Measurements from ENCODE around the gene MYO7A.

MYO7A gene

GRCh38 chr11:77212314-77213007 is 84.4 kb downstream of the MYO7A start:
- no peak overlapping the region for H3K9ac ChIP-seq
- H3K27me3 ChIP-seq (ENCODE audit: control insufficient read depth, insufficient read depth, low read length), result no peaks in the 10 kb centered on the region
- H3K79me2 ChIP-seq, result no peaks in the 10 kb centered on the region
- H3K27ac ChIP-seq, result no peak overlapping the region
- H3K4me3 ChIP-seq (ENCODE audit: low read depth, low read length), result no peak overlapping the region
- no peak overlapping the region for H3K4me2 ChIP-seq (ENCODE audit: low read length)
- H3K36me3 ChIP-seq (ENCODE audit: control insufficient read depth, insufficient read depth, low read length), result no peaks in the 10 kb centered on the region
- H3K9me3 ChIP-seq (ENCODE audit: control insufficient read depth, low read length), result no peaks in the 10 kb centered on the region
- TF ChIP-seq CTCF (IDR thresholded peaks at IDR 0.05), result no peak
- H2AFZ ChIP-seq, result no peak overlapping the region
- H3K4me1 ChIP-seq, result no peaks in the 10 kb centered on the region

DNA sequence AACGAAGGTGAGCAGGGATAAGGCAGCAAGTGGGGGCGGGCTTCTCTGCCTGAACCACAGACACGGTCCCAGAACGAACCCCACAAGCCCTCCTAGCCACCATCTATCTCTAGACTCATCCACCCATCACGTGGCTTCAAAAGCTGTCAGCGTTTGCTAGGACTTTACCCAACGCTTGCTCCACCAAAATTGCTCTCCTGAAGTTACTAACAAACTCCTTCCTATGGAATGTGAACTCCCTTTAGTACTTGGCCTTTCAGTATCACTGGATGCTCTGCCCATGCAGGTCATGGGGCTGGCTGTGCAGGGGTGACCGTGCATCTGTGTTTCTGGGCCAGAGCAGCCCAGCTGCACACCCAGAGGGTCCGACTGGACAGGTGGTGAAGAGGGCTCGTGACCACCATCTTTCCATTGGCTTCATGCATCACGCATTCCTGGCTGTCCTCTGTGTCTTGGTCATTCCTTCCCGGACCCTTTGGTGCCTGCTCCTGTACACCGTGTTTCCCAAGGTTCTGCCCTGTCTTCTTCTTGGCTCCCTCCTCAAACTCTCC is 85.1 kb downstream of the MYO7A start:
- H3K27me3 ChIP-seq (ENCODE audit: control insufficient read depth, insufficient read depth, low read length), result no peaks in the 10 kb centered on the region
- no peaks in the 10 kb centered on the region for H3K36me3 ChIP-seq (ENCODE audit: control insufficient read depth, insufficient read depth, low read length)
- H3K79me2 ChIP-seq, result no peaks in the 10 kb centered on the region
- no peak overlapping the region for H3K4me2 ChIP-seq (ENCODE audit: low read length)
- no peak overlapping the region for H2AFZ ChIP-seq
- H3K9me3 ChIP-seq (ENCODE audit: control insufficient read depth, low read length), result no peaks in the 10 kb centered on the region
- no peak overlapping the region for H3K4me3 ChIP-seq (ENCODE audit: low read depth, low read length)
- H3K9ac ChIP-seq, result no peak overlapping the region
- no peak overlapping the region for H3K27ac ChIP-seq
- no peak for TF ChIP-seq CTCF (IDR thresholded peaks at IDR 0.05)
- H3K4me1 ChIP-seq, result no peaks in the 10 kb centered on the region

- Histone ChIP-seq H3K4me3 (ENCODE audit: low read depth, low read length) (no peak overlapping the region), H3K27me3 (ENCODE audit: control insufficient read depth, insufficient read depth, low read length) (no peaks in the 10 kb centered on the region), H2AFZ (no peak overlapping the region), H3K36me3 (ENCODE audit: control insufficient read depth, insufficient read depth, low read length) (no peaks in the 10 kb centered on the region), H3K9ac (no peak overlapping the region), H3K9me3 (ENCODE audit: control insufficient read depth, low read length) (no peaks in the 10 kb centered on the region), H3K4me1 (no peaks in the 10 kb centered on the region), H3K79me2 (no peaks in the 10 kb centered on the region), H3K27ac (no peak overlapping the region), H3K4me2 (ENCODE audit: low read length) (no peak overlapping the region)
- no peak for TF ChIP-seq CTCF (IDR thresholded peaks at IDR 0.05)
Observed at GRCh38 chr11:77213589-77214428, 85.8 kb downstream of the MYO7A start.

GRCh38 chr11:77214557-77214956 is 86.5 kb downstream of the MYO7A start:
- Histone ChIP-seq H3K9ac (no peak overlapping the region), H3K27me3 (ENCODE audit: control insufficient read depth, insufficient read depth, low read length) (no peaks in the 10 kb centered on the region), H3K4me3 (ENCODE audit: low read depth, low read length) (no peak overlapping the region), H3K4me2 (ENCODE audit: low read length) (no peak overlapping the region), H3K4me1 (no peaks in the 10 kb centered on the region), H3K36me3 (ENCODE audit: control insufficient read depth, insufficient read depth, low read length) (no peaks in the 10 kb centered on the region), H3K27ac (no peak overlapping the region), H3K9me3 (ENCODE audit: control insufficient read depth, low read length) (no peaks in the 10 kb centered on the region), H3K79me2 (no peaks in the 10 kb centered on the region), H2AFZ (no peak overlapping the region)
- TF ChIP-seq CTCF (IDR thresholded peaks at IDR 0.05), result no peak

Measured in parathyroid adenoma (tissue), 2 donors.